ENCODE data around the gene GABBR2.

The GABBR2 gene

GRCh38 chr9:98453589-98454311 is 255.0 kb downstream of the GABBR2 start:
- TF ChIP-seq, protein P1, sequence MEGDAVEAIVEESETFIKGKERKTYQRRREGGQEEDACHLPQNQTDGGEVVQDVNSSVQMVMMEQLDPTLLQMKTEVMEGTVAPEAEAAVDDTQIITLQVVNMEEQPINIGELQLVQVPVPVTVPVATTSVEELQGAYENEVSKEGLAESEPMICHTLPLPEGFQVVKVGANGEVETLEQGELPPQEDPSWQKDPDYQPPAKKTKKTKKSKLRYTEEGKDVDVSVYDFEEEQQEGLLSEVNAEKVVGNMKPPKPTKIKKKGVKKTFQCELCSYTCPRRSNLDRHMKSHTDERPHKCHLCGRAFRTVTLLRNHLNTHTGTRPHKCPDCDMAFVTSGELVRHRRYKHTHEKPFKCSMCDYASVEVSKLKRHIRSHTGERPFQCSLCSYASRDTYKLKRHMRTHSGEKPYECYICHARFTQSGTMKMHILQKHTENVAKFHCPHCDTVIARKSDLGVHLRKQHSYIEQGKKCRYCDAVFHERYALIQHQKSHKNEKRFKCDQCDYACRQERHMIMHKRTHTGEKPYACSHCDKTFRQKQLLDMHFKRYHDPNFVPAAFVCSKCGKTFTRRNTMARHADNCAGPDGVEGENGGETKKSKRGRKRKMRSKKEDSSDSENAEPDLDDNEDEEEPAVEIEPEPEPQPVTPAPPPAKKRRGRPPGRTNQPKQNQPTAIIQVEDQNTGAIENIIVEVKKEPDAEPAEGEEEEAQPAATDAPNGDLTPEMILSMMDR (conservative IDR thresholded peaks at IDR 0.05; ENCODE audit: low read length) = no peak
- no peak overlapping the region for H3K4me3 ChIP-seq (ENCODE audit: low read length)
- peak; percentile 47 for DNase-seq (ENCODE audit: low read depth)

GRCh38 chr9:98451576-98451975 is 257.2 kb downstream of the GABBR2 start:
- no peak overlapping the region for H3K4me3 ChIP-seq (ENCODE audit: low read length)
- TF ChIP-seq, protein P1 (conservative IDR thresholded peaks at IDR 0.05; ENCODE audit: low read length) = no peak
- DNase-seq (ENCODE audit: low read depth) = no peak

- TF ChIP-seq, protein P1 (conservative IDR thresholded peaks at IDR 0.05; ENCODE audit: low read length) = no peak
- DNase-seq (ENCODE audit: low read depth) = peak; percentile 72
- H3K4me3 ChIP-seq (ENCODE audit: low read length) = no peak overlapping the region
Observed at GRCh38 chr9:98450496-98450895, 258.2 kb downstream of the GABBR2 start.

DNA sequence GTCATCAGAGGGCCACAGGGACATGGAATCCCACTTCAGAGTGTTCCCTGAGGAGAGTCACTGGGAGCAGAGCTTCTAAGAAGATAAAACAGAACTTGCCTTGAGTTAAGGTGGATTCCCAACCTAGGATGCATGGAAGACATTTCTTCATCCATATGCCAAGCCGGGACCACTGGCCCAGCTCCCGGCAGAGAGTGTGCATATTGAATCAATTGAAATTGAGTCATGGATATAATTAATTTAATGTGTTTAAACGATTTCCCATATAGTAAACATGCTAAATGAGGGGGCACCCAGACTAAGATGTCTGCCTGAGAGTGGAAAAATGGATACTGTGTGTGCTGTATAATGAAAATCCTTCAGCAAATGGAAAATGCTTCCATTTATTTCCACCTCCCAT is 258.9 kb downstream of the GABBR2 start:
- TF ChIP-seq, protein P1 (conservative IDR thresholded peaks at IDR 0.05; ENCODE audit: low read length) = no peak
- no peak overlapping the region for H3K4me3 ChIP-seq (ENCODE audit: low read length)
- peak; percentile 42 for DNase-seq (ENCODE audit: low read depth)

DNA sequence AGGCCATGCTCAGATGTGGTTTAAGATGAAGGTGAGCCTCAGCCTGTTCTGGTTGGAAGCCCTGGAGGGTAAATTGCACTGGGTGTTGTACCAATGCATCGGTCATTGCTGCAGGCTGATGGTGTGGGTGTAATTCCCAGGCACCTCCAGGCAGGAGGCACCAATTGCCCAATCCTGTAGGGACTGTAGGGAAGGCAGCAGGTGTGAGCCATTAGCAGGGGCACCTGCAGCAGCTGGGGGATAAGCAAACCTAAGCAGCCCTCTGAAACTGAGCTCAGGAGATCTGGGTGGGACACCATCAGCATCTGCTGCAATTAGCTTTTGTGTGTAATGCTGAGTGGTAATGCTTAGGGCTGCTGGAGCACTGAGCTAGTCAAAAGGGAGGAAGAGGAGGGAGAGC is 263.2 kb downstream of the GABBR2 start:
- no peak overlapping the region for H3K4me3 ChIP-seq (ENCODE audit: low read length)
- DNase-seq (ENCODE audit: low read depth) = no peak
- TF ChIP-seq, protein P1 (conservative IDR thresholded peaks at IDR 0.05; ENCODE audit: low read length) = no peak

DNA sequence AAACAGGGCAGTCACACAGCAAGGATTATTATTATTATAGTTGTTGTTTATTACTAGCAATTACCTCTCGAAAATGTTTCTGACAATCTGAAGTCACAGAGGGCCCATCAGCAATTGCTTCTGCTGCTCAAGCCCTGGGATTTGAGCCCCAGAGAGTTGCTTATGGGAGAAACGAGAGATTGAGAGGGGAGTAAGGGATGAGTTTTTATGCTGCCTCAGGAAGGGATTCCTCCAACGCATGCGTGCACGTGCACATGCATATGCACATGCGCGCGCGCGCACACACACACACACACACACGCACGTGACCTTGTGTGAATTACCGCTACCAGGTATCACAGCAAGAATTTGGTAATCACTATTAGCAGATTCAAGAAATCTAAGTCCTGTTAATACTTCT is 264.1 kb downstream of the GABBR2 start:
- TF ChIP-seq, protein P1 (conservative IDR thresholded peaks at IDR 0.05; ENCODE audit: low read length) = no peak
- DNase-seq (ENCODE audit: low read depth) = no peak
- H3K4me3 ChIP-seq (ENCODE audit: low read length) = no peak overlapping the region

GRCh38 chr9:98442541-98442940 is 266.2 kb downstream of the GABBR2 start:
- no peak overlapping the region for H3K4me3 ChIP-seq (ENCODE audit: low read length)
- DNase-seq (ENCODE audit: low read depth) = no peak
- TF ChIP-seq, protein P1 (conservative IDR thresholded peaks at IDR 0.05; ENCODE audit: low read length) = no peak

Measured in AG10803 (cell line).